ENCODE results near the gene MYO9B.

DNA sequence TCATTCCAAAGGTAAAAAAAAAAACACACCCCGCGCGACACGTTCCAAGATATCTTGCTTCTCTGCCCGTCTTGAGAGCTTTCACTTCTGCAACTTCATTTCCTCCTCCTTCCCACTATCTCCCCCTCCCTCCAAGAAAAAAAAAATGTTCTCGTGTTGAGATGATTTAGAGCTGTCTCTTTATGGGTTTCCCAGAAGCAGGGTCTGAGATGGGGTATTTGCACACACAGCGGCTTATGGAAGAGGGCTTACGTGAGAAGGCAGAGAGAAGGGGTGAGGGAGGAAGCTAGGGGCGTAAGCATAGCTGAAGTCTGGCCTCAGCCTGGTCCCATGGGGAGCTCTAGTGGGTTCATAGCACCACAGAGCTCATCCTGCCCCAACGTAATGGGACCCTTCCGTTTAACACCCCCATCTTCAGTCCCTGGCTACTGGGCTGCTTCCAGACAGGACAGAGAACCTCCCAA is 108.3 kb downstream of the MYO9B start:
- no peak for TF ChIP-seq POLR2A (IDR thresholded peaks at IDR 0.05)
- TF ChIP-seq, protein P1, sequence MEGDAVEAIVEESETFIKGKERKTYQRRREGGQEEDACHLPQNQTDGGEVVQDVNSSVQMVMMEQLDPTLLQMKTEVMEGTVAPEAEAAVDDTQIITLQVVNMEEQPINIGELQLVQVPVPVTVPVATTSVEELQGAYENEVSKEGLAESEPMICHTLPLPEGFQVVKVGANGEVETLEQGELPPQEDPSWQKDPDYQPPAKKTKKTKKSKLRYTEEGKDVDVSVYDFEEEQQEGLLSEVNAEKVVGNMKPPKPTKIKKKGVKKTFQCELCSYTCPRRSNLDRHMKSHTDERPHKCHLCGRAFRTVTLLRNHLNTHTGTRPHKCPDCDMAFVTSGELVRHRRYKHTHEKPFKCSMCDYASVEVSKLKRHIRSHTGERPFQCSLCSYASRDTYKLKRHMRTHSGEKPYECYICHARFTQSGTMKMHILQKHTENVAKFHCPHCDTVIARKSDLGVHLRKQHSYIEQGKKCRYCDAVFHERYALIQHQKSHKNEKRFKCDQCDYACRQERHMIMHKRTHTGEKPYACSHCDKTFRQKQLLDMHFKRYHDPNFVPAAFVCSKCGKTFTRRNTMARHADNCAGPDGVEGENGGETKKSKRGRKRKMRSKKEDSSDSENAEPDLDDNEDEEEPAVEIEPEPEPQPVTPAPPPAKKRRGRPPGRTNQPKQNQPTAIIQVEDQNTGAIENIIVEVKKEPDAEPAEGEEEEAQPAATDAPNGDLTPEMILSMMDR (IDR thresholded peaks at IDR 0.05) = no peak

Data from heart left ventricle (tissue), 13 donors.